Endothelial cell (in vitro differentiated cells): Measurements from ENCODE around the gene LMO7. TPM values are rescaled to one million over a fixed set of nuclear protein-coding genes. Genes with fewer than 3 reads are reported as not detected.
A peak's percentile ranks its signal among the peaks of the same experiment; 100 is the strongest.
"Not testable (repeated sequence)": the region's sequence is repeated elsewhere in the genome, so short reads cannot be mapped to it uniquely, and the experiment has no call there.

Experiments
- DNase-seq: peaks from one replicate; pipeline ENCODE4 v3.0.0; 2021; ENCODE audit warnings: low spot score
- H3K27ac Mint-ChIP-seq: one replicate; pipeline ENCODE4 v1.8.0; 2021; ENCODE audit warnings: mixed read lengths, inconsistent platforms; ENCODE audit not compliant: unreplicated experiment
- H3K27me3 Mint-ChIP-seq: one replicate; pipeline ENCODE4 v1.8.0; 2021; ENCODE audit warnings: mild to moderate bottlenecking, moderate library complexity, mixed read lengths, inconsistent platforms; ENCODE audit not compliant: unreplicated experiment
- H3K36me3 Mint-ChIP-seq: one replicate; pipeline ENCODE4 v1.8.0; 2021; ENCODE audit warnings: mild to moderate bottlenecking, low read depth, mixed read lengths, inconsistent platforms; ENCODE audit not compliant: unreplicated experiment
- H3K4me1 Mint-ChIP-seq: one replicate; pipeline ENCODE4 v1.8.0; 2021; ENCODE audit warnings: mild to moderate bottlenecking, mixed read lengths, inconsistent platforms; ENCODE audit not compliant: unreplicated experiment
- H3K4me3 Mint-ChIP-seq: one replicate; pipeline ENCODE4 v1.8.0; 2021; ENCODE audit warnings: mild to moderate bottlenecking, mixed read lengths, inconsistent platforms; ENCODE audit not compliant: unreplicated experiment
- H3K9me3 Mint-ChIP-seq: one replicate; pipeline ENCODE4 v1.8.0; 2021; ENCODE audit warnings: mixed read lengths, inconsistent platforms; ENCODE audit not compliant: unreplicated experiment
- total RNA-seq: library from RNA; stranded (reverse); fragmentation: NEBNext Ultra II Directional; extraction: Animal tissue kit (Norgen Biotek cat#: 25700); gene quantifications from one replicate; pipeline ENCODE4 v1.2.1, GENCODE V29; 2021; ENCODE audit not compliant: unreplicated experiment
- TF ChIP-seq, protein P1 (sequence below): fragments of 200-600 bp; sonication (generic); IDR thresholded peaks from one replicate; pipeline ENCODE4 v1.5.0; 2021; ENCODE audit warnings: antibody characterized with exemption; ENCODE audit not compliant: unreplicated experiment

Gene LMO7
- total RNA-seq, 1 donor from 2014 or later = 5.7 TPM

DNA sequence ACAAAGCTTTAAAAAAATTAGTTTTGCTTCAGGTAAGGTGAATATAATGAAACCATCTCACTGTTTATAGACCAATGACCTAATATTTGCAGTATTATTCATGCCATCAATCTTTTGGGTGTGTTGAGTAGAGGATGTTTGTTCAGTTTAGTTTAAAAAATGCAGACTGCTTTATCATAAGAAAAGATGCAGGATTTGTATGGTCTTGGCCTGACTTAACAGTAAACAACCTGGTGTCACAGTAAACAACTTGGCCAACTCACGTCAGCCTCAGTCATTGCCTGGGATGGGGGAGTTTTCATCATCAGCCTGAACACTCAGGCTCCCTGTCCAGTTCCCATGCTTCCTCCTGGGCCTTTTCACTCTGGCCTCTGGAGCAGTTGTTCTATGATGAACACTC is 55.1 kb downstream of the LMO7 start:
- Mint-ChIP-seq H3K4me1 (no peaks in the 10 kb centered on the region), H3K27me3 (no peaks in the 10 kb centered on the region), H3K36me3 (no peaks in the 10 kb centered on the region), H3K9me3 (no peaks in the 10 kb centered on the region), H3K27ac (no peak overlapping the region), H3K4me3 (no peak overlapping the region)
- DNase-seq = no peak
- TF ChIP-seq, protein P1, sequence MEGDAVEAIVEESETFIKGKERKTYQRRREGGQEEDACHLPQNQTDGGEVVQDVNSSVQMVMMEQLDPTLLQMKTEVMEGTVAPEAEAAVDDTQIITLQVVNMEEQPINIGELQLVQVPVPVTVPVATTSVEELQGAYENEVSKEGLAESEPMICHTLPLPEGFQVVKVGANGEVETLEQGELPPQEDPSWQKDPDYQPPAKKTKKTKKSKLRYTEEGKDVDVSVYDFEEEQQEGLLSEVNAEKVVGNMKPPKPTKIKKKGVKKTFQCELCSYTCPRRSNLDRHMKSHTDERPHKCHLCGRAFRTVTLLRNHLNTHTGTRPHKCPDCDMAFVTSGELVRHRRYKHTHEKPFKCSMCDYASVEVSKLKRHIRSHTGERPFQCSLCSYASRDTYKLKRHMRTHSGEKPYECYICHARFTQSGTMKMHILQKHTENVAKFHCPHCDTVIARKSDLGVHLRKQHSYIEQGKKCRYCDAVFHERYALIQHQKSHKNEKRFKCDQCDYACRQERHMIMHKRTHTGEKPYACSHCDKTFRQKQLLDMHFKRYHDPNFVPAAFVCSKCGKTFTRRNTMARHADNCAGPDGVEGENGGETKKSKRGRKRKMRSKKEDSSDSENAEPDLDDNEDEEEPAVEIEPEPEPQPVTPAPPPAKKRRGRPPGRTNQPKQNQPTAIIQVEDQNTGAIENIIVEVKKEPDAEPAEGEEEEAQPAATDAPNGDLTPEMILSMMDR = no peak

DNA sequence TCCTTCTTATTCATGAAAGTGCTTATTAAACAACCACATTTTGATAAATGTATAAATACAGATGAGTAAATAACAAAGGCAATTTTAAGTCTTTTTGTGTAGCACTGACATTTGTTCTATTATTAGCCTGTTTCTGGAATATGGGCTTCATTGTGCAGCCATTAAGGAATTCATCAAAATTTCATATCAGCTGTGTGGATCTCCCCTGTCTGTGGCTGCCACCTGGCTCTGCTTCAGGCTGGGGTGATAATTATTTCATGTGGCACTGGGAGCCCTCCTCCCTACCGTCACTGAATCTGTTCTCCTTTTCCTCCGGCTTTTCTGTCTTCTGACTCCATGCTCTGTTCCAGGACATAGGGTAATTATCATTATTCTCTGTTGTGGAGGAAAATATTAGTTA is 57.1 kb downstream of the LMO7 start:
- DNase-seq = no peak
- Mint-ChIP-seq H3K27ac (no peak overlapping the region), H3K4me1 (no peaks in the 10 kb centered on the region), H3K4me3 (no peak overlapping the region), H3K27me3 (peaks cover 2% of the 10 kb centered on the region), H3K9me3 (no peaks in the 10 kb centered on the region), H3K36me3 (no peaks in the 10 kb centered on the region)
- TF ChIP-seq, protein P1 = no peak

GRCh38 chr13:75694722-75695121 is 58.6 kb downstream of the LMO7 start:
- H3K27ac Mint-ChIP-seq = no peak overlapping the region
- H3K4me1 Mint-ChIP-seq = no peaks in the 10 kb centered on the region
- H3K36me3 Mint-ChIP-seq = no peaks in the 10 kb centered on the region
- peaks cover 3% of the 10 kb centered on the region for H3K27me3 Mint-ChIP-seq
- H3K4me3 Mint-ChIP-seq = no peak overlapping the region
- TF ChIP-seq, protein P1 = no peak
- DNase-seq = no peak
- no peaks in the 10 kb centered on the region for H3K9me3 Mint-ChIP-seq

- peak; percentile 83 for DNase-seq
- H3K36me3 Mint-ChIP-seq = not testable (repeated sequence)
Measured at GRCh38 chr13:75695908-75696307, 59.8 kb downstream of the LMO7 start.

GRCh38 chr13:75699062-75699461 is 62.9 kb downstream of the LMO7 start:
- H3K36me3 Mint-ChIP-seq = no peaks in the 10 kb centered on the region
- H3K4me1 Mint-ChIP-seq = no peaks in the 10 kb centered on the region

More at GRCh38 chr13:75695908-75696307, 59.8 kb downstream of the LMO7 start:
- not testable (repeated sequence) for H3K4me1 Mint-ChIP-seq, H3K27me3 Mint-ChIP-seq, H3K9me3 Mint-ChIP-seq, H3K4me3 Mint-ChIP-seq, H3K27ac Mint-ChIP-seq
- TF ChIP-seq, protein P1 = peak; percentile 98

GRCh38 chr13:75699717-75700116 is 63.6 kb downstream of the LMO7 start:
- H3K36me3 Mint-ChIP-seq, DNase-seq, H3K27ac Mint-ChIP-seq, H3K9me3 Mint-ChIP-seq, H3K27me3 Mint-ChIP-seq, H3K4me3 Mint-ChIP-seq, H3K4me1 Mint-ChIP-seq: not testable (repeated sequence)

More at GRCh38 chr13:75699062-75699461, 62.9 kb downstream of the LMO7 start:
- no peak overlapping the region for H3K27ac Mint-ChIP-seq
- TF ChIP-seq, protein P1 = no peak
- H3K4me3 Mint-ChIP-seq = no peak overlapping the region
- no peak for DNase-seq
- H3K27me3 Mint-ChIP-seq = peaks cover 3% of the 10 kb centered on the region
- H3K9me3 Mint-ChIP-seq = no peaks in the 10 kb centered on the region
